ENCODE data around the gene EIF1.

- TF ChIP-seq CTCF (IDR thresholded peaks at IDR 0.05) (no peak), EZH2 (IDR thresholded peaks at IDR 0.05; ENCODE audit: borderline replicate concordance, insufficient read depth, low read depth, low read length, poor library complexity, severe bottlenecking) (no peak)
These were observed 16.5 kb upstream of the EIF1 start for GRCh38 chr17:41672153-41672552.

Measured in B cell (primary cell).